ENCODE data around the gene LZIC. TPM values are rescaled to one million over a fixed set of nuclear protein-coding genes. Genes with fewer than 3 reads are reported as not detected.

Gene LZIC
- total and polyA plus RNA-seq, 2 of the 8 experiments (the other 6 are each of a cell fraction or from before 2014, with no cell fraction given): 4.8 to 20.3 TPM

- Histone ChIP-seq H3K4ac (replicated peaks; ENCODE audit: insufficient read length, low read depth, low read length) (no peak overlapping the region), H3K23me2 (ENCODE audit: low read depth, low read length) (peaks cover 6% of the 10 kb centered on the region; the same call in 1 of the 2 replicates), H3K56ac (replicated peaks; ENCODE audit: insufficient read length, low read depth, low read length) (no peak overlapping the region), H3K4me1 (replicated peaks in 1 of 4; ENCODE audit: control insufficient read depth in 3 of 4, insufficient read depth in 4 of 4, low read length in 3 of 4) (peaks cover 2 to 6% (median 4%) of the 10 kb centered on the region in 4 experiments; a peak in 5 of 7 replicates), H2AK5ac (ENCODE audit: low read depth, low read length) (no peak overlapping the region), H4K8ac (ENCODE audit: extremely low read depth, insufficient read depth, low read length) (no peak overlapping the region), H2BK15ac (ENCODE audit: low read length) (no peak overlapping the region), H3K79me2 (ENCODE audit: control insufficient read depth in 1 of 2, insufficient read depth in 2 of 2, low read length in 2 of 2) (peaks cover 7 to 34% of the 10 kb centered on the region in 2 experiments; a peak in 2 of 4 replicates), H2AFZ (ENCODE audit: low read length) (no peak overlapping the region), H3K36me3 (ENCODE audit: control insufficient read depth in 2 of 4, insufficient read depth in 4 of 4, low read length in 3 of 4) (no peaks in the 10 kb centered on the region), H3K27me3 (replicated peaks in 1 of 4; ENCODE audit: control insufficient read depth in 3 of 4, extremely low read depth in 1 of 4, insufficient read depth in 3 of 4, low read length in 3 of 4) (no peaks in the 10 kb centered on the region), H3K79me1 (ENCODE audit: low read depth, low read length) (peaks cover 13% of the 10 kb centered on the region), H3K9ac (replicated peaks in 1 of 4; ENCODE audit: extremely low read depth in 1 of 4, low read depth in 3 of 4, low read length in 3 of 4) (no peak overlapping the region; a peak in 1 of 7 replicates), H4K20me1 (replicated peaks in 1 of 2; ENCODE audit: control insufficient read depth in 1 of 2, insufficient read depth in 2 of 2, low read length in 2 of 2) (peaks cover 0 to 7% of the 10 kb centered on the region in 2 experiments), H3K27ac (ENCODE audit: low read depth, low read length) (no peak overlapping the region), H2BK12ac (ENCODE audit: low read depth, low read length) (no peak overlapping the region), H3K18ac (ENCODE audit: extremely low read depth, low read length) (no peak overlapping the region), H3K14ac (ENCODE audit: insufficient read length) (no peak overlapping the region), H2BK120ac (replicated peaks; ENCODE audit: low read depth, low read length) (no peak overlapping the region), H4K91ac (replicated peaks; ENCODE audit: insufficient read length, low read length) (no peak overlapping the region), H3K9me3 (ENCODE audit: insufficient read depth in 2 of 2, low read depth in 1 of 2, low read length in 1 of 2) (no peaks in the 10 kb centered on the region), H3K4me2 (ENCODE audit: insufficient read depth in 1 of 2, low read depth in 2 of 2, low read length in 2 of 2) (no peak overlapping the region), H3K4me3 (ENCODE audit: extremely low read depth in 1 of 4, insufficient read depth in 2 of 4, low read depth in 3 of 4, low read length in 4 of 4) (no peak overlapping the region), H4K5ac (ENCODE audit: insufficient read length, low read depth, low read length) (no peak overlapping the region), H2BK5ac (ENCODE audit: low read depth, low read length) (no peak overlapping the region), H2BK20ac (ENCODE audit: low read length) (no peak overlapping the region), H3K23ac (ENCODE audit: insufficient read length) (no peak overlapping the region)
- DNase-seq (ENCODE audit: low read depth in 1 of 2, low spot score in 2 of 2): no peak
- FAIRE-seq: no peak
- no peak for TF ChIP-seq RAD21 (IDR thresholded peaks at IDR 0.05 in 1 of 2, conservative IDR thresholded peaks at IDR 0.05 in 1 of 2; ENCODE audit: low read depth in 2 of 2, low read length in 2 of 2)
- TF ChIP-seq JUND (IDR thresholded peaks at IDR 0.05; ENCODE audit: low read length): no peak
- TF ChIP-seq RXRA (IDR thresholded peaks at IDR 0.05; ENCODE audit: insufficient read depth, low read depth, low read length): no peak
- no peak for TF ChIP-seq CTBP2 (IDR thresholded peaks at IDR 0.05; ENCODE audit: borderline replicate concordance, insufficient read depth, insufficient read length, low read length)
- TF ChIP-seq ATF2 (IDR thresholded peaks at IDR 0.05; ENCODE audit: low read length): no peak
- no peak for TF ChIP-seq SP2 (IDR thresholded peaks at IDR 0.05; ENCODE audit: low read length)
- no peak for TF ChIP-seq SAP30 (IDR thresholded peaks at IDR 0.05; ENCODE audit: insufficient read depth, insufficient replicate concordance, low read length)
- POLR2A ChIA-PET (ENCODE audit: partially characterized antibody): interaction anchor here (0.9 to 1.4 kb wide), 3 partner anchors 15 to 21 kb away, joined by 3 to 5 read pairs (median 4); no protein-coding TSS in a partner anchor
- 95 to 100% methylated on average over 2 to 4 of the region's 4 CpGs for WGBS, 2 experiments (ENCODE audit: extremely low coverage in 1 of 2, insufficient coverage in 1 of 2, insufficient read length in 1 of 2, insufficient replicate concordance in 2 of 2, low coverage in 1 of 2, low lambda C conversion rate in 2 of 2, missing lambda C conversion rate in 1 of 2)
- CTCF ChIA-PET (ENCODE audit: partially characterized antibody): interaction anchor here (0.6 to 3.3 kb wide), 11 partner anchors 11 to 1458 kb away, joined by 3 to 13 read pairs (median 4); no protein-coding TSS in a partner anchor
These were observed 38.2 kb downstream of the LZIC start for GRCh38 chr1:9905010-9905409.
